ENCODE measurements around the gene CUL1.

Gene CUL1

GRCh38 chr7:148753224-148753623, 54.5 kb downstream of the CUL1 start:
- no peak for DNase-seq (ENCODE audit: low read depth)
- no peak overlapping the region for H3K4me3 ChIP-seq (ENCODE audit: low read length)
- TF ChIP-seq CTCF (IDR thresholded peaks at IDR 0.05; ENCODE audit: insufficient read depth, low read depth, low read length, missing control alignments): no peak

- no peak for TF ChIP-seq CTCF (IDR thresholded peaks at IDR 0.05; ENCODE audit: insufficient read depth, low read depth, low read length, missing control alignments)
- no peak for DNase-seq (ENCODE audit: low read depth)
- H3K4me3 ChIP-seq (ENCODE audit: low read length): no peak overlapping the region
Measured at GRCh38 chr7:148754912-148755311, 56.2 kb downstream of the CUL1 start.

GRCh38 chr7:148761499-148762278, 63.0 kb downstream of the CUL1 start:
- no peak for DNase-seq (ENCODE audit: low read depth)
- H3K4me3 ChIP-seq (ENCODE audit: low read length): no peak overlapping the region
- TF ChIP-seq CTCF (IDR thresholded peaks at IDR 0.05; ENCODE audit: insufficient read depth, low read depth, low read length, missing control alignments): no peak

- no peak for TF ChIP-seq CTCF (IDR thresholded peaks at IDR 0.05; ENCODE audit: insufficient read depth, low read depth, low read length, missing control alignments)
- DNase-seq (ENCODE audit: low read depth): no peak
- H3K4me3 ChIP-seq (ENCODE audit: low read length): no peak overlapping the region
Measured at GRCh38 chr7:148763622-148764021, 64.9 kb downstream of the CUL1 start.

- no peak overlapping the region for H3K4me3 ChIP-seq (ENCODE audit: low read length)
- no peak for TF ChIP-seq CTCF (IDR thresholded peaks at IDR 0.05; ENCODE audit: insufficient read depth, low read depth, low read length, missing control alignments)
- DNase-seq (ENCODE audit: low read depth): no peak
Measured at GRCh38 chr7:148770004-148770403, 71.3 kb downstream of the CUL1 start.

GRCh38 chr7:148772297-148773089, 73.8 kb downstream of the CUL1 start:
- no peak for TF ChIP-seq CTCF (IDR thresholded peaks at IDR 0.05; ENCODE audit: insufficient read depth, low read depth, low read length, missing control alignments)
- peak; percentile 98 for DNase-seq (ENCODE audit: low read depth)
- no peak overlapping the region for H3K4me3 ChIP-seq (ENCODE audit: low read length)
